Gastrocnemius medialis (tissue), 4 donors: ENCODE results near the gene TSHR. TPM values are rescaled to one million over a fixed set of nuclear protein-coding genes. Genes with fewer than 3 reads are reported as not detected.

ENCODE experiments used
- ATAC-seq, 2 donors: fragments of 150-250 bp; one replicate each; pipeline ENCODE4 v1.9.1; 2016
- DNase-seq, 2 donors: peaks; one replicate each; pipeline ENCODE4 v3.0.0-alpha.2; 2019
- H3K27ac ChIP-seq, 4 donors: fragments of 200-600 bp; sonication (generic); 1 replicate in 1 of 4; 2 replicates in 3 of 4; pipeline ENCODE4 v1.5.1; 2016 to 2018; ENCODE audit warnings: mild to moderate bottlenecking in 2 of 4, moderate library complexity in 1 of 4
- H3K27me3 ChIP-seq, 3 donors: fragments of 200-600 bp; sonication (generic) in 2 of 3; 1 replicate in 1 of 3; 2 replicates in 2 of 3; pipeline versions ENCODE4 v1.5.1 to v1.6.0; 2016 to 2019; ENCODE audit warnings: mild to moderate bottlenecking in 1 of 3, moderate library complexity in 1 of 3
- H3K36me3 ChIP-seq, 2 donors: fragments of 200-600 bp; sonication (generic) in 1 of 2; one replicate each; pipeline ENCODE4 v1.5.1; 2017 to 2018
- H3K4me1 ChIP-seq, 2 donors: fragments of 200-600 bp; sonication (generic) in 1 of 2; one replicate each; pipeline ENCODE4 v1.5.1; 2016 to 2017; ENCODE audit warnings: mild to moderate bottlenecking in 2 of 2
- H3K4me3 ChIP-seq, 4 donors: fragments of 200-600 bp; sonication (generic) in 3 of 4; 1 replicate in 1 of 4; 2 replicates in 3 of 4; pipeline ENCODE4 v1.5.1; 2016 to 2019; ENCODE audit warnings: mild to moderate bottlenecking in 2 of 4
- H3K9me3 ChIP-seq, 3 donors: fragments of 200-600 bp; sonication (generic) in 2 of 3; 1 replicate in 1 of 3; 2 replicates in 2 of 3; pipeline ENCODE4 v1.5.1; 2016 to 2019
- CTCF ChIP-seq, 5 experiments: fragments of 450-650 bp in 3 of 5; fragments of 200-600 bp in 2 of 5; sonication (generic) in 2 of 5; IDR thresholded peaks in 4 of 5; conservative IDR thresholded peaks in 1 of 5; 1 replicate in 4 of 5; 2 replicates in 1 of 5; pipeline ENCODE4 v1.5.1; 2016 to 2019; ENCODE audit warnings: antibody characterized with exemption in 5 of 5, mild to moderate bottlenecking in 3 of 5, moderate library complexity in 3 of 5
- POLR2A ChIP-seq, 2 donors: fragments of 450-650 bp; IDR thresholded peaks; one replicate each; pipeline ENCODE4 v1.6.1; 2017; ENCODE audit warnings: antibody characterized with exemption in 2 of 2, mild to moderate bottlenecking in 2 of 2, moderate library complexity in 2 of 2
- in situ Hi-C, 4 donors: fragments of 200-750 bp; cut with MboI; loops; one replicate each; pipeline versions ENCODE4 v1.15.0 to v1.8.0; 2017; ENCODE audit warnings: low sequenced_read_pairs in 4 of 4
- intact Hi-C: fragments of 100-400 bp; cut with DNase I; formaldehyde crosslinking; loops from one replicate; pipeline ENCODE4 v1.15.1; 2023; ENCODE audit warnings: low total_unique reads
- total RNA-seq, 4 donors: library from RNA; depleted of rRNA; stranded (reverse); fragments of >200 nt; gene quantifications; one replicate each; pipeline versions ENCODE4 v1.1.0 to v1.2.3, GENCODE V29; 2016

Gene TSHR
- total RNA-seq, 4 donors from 2014 or later, result not detected

GRCh38 chr14:81120501-81120900, 165.1 kb downstream of the TSHR start:
- intact Hi-C loops (no loop called here), in situ Hi-C loops (no loop called here)
- Histone ChIP-seq H3K27ac (no peak overlapping the region), H3K36me3 (no peaks in the 10 kb centered on the region), H3K9me3 (no peaks in the 10 kb centered on the region), H3K27me3 (no peaks in the 10 kb centered on the region), H3K4me1 (no peaks in the 10 kb centered on the region), H3K4me3 (no peak overlapping the region)
- ATAC-seq (no peak), DNase-seq (no peak)
- TF ChIP-seq POLR2A (IDR thresholded peaks at IDR 0.05) (no peak), CTCF (IDR thresholded peaks at IDR 0.05 in 4 of 5, conservative IDR thresholded peaks at IDR 0.05 in 1 of 5) (no peak)

- intact Hi-C loops (no loop called here), in situ Hi-C loops (no loop called here)
- ATAC-seq (no peak), DNase-seq (no peak)
- H3K4me3 ChIP-seq, result no peak overlapping the region
- H3K4me1 ChIP-seq, result no peaks in the 10 kb centered on the region
- no peaks in the 10 kb centered on the region for H3K27me3 ChIP-seq
- H3K36me3 ChIP-seq, result no peaks in the 10 kb centered on the region
- TF ChIP-seq CTCF (IDR thresholded peaks at IDR 0.05 in 4 of 5, conservative IDR thresholded peaks at IDR 0.05 in 1 of 5), result no peak
- no peak for TF ChIP-seq POLR2A (IDR thresholded peaks at IDR 0.05)
- H3K27ac ChIP-seq, result no peak overlapping the region
- no peaks in the 10 kb centered on the region for H3K9me3 ChIP-seq
Observed at GRCh38 chr14:81122326-81122725, 166.9 kb downstream of the TSHR start.

GRCh38 chr14:81123811-81124210, 168.4 kb downstream of the TSHR start:
- Histone ChIP-seq H3K4me1 (no peaks in the 10 kb centered on the region), H3K4me3 (no peak overlapping the region), H3K9me3 (no peaks in the 10 kb centered on the region), H3K36me3 (no peaks in the 10 kb centered on the region), H3K27ac (no peak overlapping the region), H3K27me3 (no peaks in the 10 kb centered on the region)
- intact Hi-C loops, result no loop called here
- no peak for ATAC-seq
- in situ Hi-C loops, result no loop called here
- TF ChIP-seq CTCF (IDR thresholded peaks at IDR 0.05 in 4 of 5, conservative IDR thresholded peaks at IDR 0.05 in 1 of 5) (no peak), POLR2A (IDR thresholded peaks at IDR 0.05) (no peak)
- DNase-seq, result no peak

GRCh38 chr14:81125536-81125935, 170.1 kb downstream of the TSHR start:
- DNase-seq, result no peak

More at GRCh38 chr14:81125536-81125935, 170.1 kb downstream of the TSHR start:
- Histone ChIP-seq H3K27ac (no peak overlapping the region), H3K4me3 (no peak overlapping the region), H3K27me3 (no peaks in the 10 kb centered on the region), H3K9me3 (no peaks in the 10 kb centered on the region), H3K36me3 (no peaks in the 10 kb centered on the region), H3K4me1 (no peaks in the 10 kb centered on the region)
- no peak for TF ChIP-seq POLR2A (IDR thresholded peaks at IDR 0.05)
- TF ChIP-seq CTCF (IDR thresholded peaks at IDR 0.05 in 4 of 5, conservative IDR thresholded peaks at IDR 0.05 in 1 of 5), result no peak
- in situ Hi-C loops (no loop called here), intact Hi-C loops (no loop called here)
- no peak for ATAC-seq
